RWPE1 (cell line): ENCODE data around the gene FUZ.
A peak's percentile ranks its signal among the peaks of the same experiment; 100 is the strongest.

Experiments
- CTCF ChIA-PET: fragments of 350-600 bp; sonication (Branson Sonifier 250); formaldehyde crosslinking; extraction: SDS; loops from one replicate; lab custom pipeline; 2021; lab: Yijun Ruan, JAX
- POLR2A ChIA-PET: fragments of 400-600 bp; formaldehyde crosslinking; extraction: SDS; loops from one replicate; lab custom pipeline; 2020; ENCODE audit warnings: antibody characterized with exemption; ENCODE audit not compliant: low non-redundant PET; lab: Yijun Ruan, JAX
- DNase-seq: peaks from one replicate; pipeline ENCODE4 v3.0.0; 2012; ENCODE audit warnings: low spot score
- H3K27ac ChIP-seq: fragments of 450-650 bp; 2 replicates; pipeline ENCODE4 v1.5.1; 2017
- CTCF ChIP-seq: fragments of 450-650 bp; conservative IDR thresholded peaks from 2 replicates; pipeline ENCODE4 v1.5.1; 2017; ENCODE audit warnings: low read depth, mild to moderate bottlenecking

The FUZ gene

GRCh38 chr19:49812997-49813861 is at the start of gene FUZ:
Gene FUZ (minus strand): TSS chr19:49813292. CDS start chr19:49813106, 186 bp downstream.
- ChIA-PET POLR2A (no interaction called here), CTCF (interaction anchor here (0.6 to 0.7 kb wide), 2 partner anchors 17 to 46 kb away, joined by 3 read pairs; partner anchors contain the start of gene AP2A1)
- DNase-seq: peak; percentile 92

GRCh38 chr19:49862391-49863253 is 49.5 kb upstream of the FUZ start:
- no peak for DNase-seq
- ChIA-PET POLR2A (no interaction called here), CTCF (interaction anchor here (0.6 to 0.8 kb wide), 2 partner anchors 27 to 47 kb away, joined by 3 to 4 read pairs; no protein-coding TSS in a partner anchor)
- TF ChIP-seq CTCF: no peak
- H3K27ac ChIP-seq: peak overlapping the region; percentile 71

More at GRCh38 chr19:49812997-49813861, at the start of gene FUZ:
- TF ChIP-seq CTCF: no peak
- H3K27ac ChIP-seq: peak within 1 kb of the TSS; percentile 84

- CTCF ChIA-PET: interaction anchor here (0.8 kb wide), 1 partner anchor 26 kb away, joined by 4 read pairs; no protein-coding TSS in a partner anchor
- TF ChIP-seq CTCF: no peak
- H3K27ac ChIP-seq: peak overlapping the region; percentile 71
- POLR2A ChIA-PET: no interaction called here
- DNase-seq: no peak
These were observed 48.7 kb upstream of the FUZ start for GRCh38 chr19:49861541-49862378.

- POLR2A ChIA-PET: interaction anchor here (0.6 kb wide), 1 partner anchor 69 kb away, joined by 3 read pairs; no protein-coding TSS in a partner anchor
- no peak for DNase-seq
- CTCF ChIA-PET: no interaction called here
- H3K27ac ChIP-seq: peak overlapping the region; percentile 71
- TF ChIP-seq CTCF: no peak
These were observed 48.0 kb upstream of the FUZ start for GRCh38 chr19:49861107-49861506.

GRCh38 chr19:49860336-49861102 is 47.4 kb upstream of the FUZ start:
- ChIA-PET POLR2A (interaction anchor here (0.6 kb wide), 1 partner anchor 70 kb away, joined by 3 read pairs; no protein-coding TSS in a partner anchor), CTCF (no interaction called here)
- DNase-seq: no peak
- peak overlapping the region; percentile 71 for H3K27ac ChIP-seq
- TF ChIP-seq CTCF: no peak
